H1 (cell line): ENCODE data around the gene TBC1D10A. TPM values are rescaled to one million over a fixed set of nuclear protein-coding genes. Genes with fewer than 3 reads are reported as not detected.

ENCODE experiments used
- GTF2F1 ChIP-seq: IDR thresholded peaks from 2 replicates; pipeline ENCODE4 v1.6.1; 2012; ENCODE audit warnings: low read depth, low read length, improper control_type of control experiment, borderline replicate concordance
- JUND ChIP-seq: IDR thresholded peaks from 2 replicates; pipeline ENCODE4 v1.6.1; 2011; ENCODE audit warnings: mild to moderate bottlenecking, improper control_type of control experiment, low read length
- RXRA ChIP-seq: IDR thresholded peaks from 2 replicates; pipeline ENCODE4 v1.6.1; 2011; ENCODE audit warnings: low read depth, mild to moderate bottlenecking, low read length, moderate library complexity; ENCODE audit not compliant: insufficient read depth
- polyA plus RNA-seq, 7 experiments: library from polyadenylated mRNA; depleted of rRNA in 3 of 7; stranded (reverse) in 5 of 7; unstranded in 2 of 7; fragments of >200 nt in 5 of 7; fragments of 200-250 nt in 2 of 7; gene quantifications; 1 replicate in 5 of 7; 2 replicates in 1 of 7; 4 replicates in 1 of 7; pipeline versions ENCODE4 v1.2.1 to v1.2.3, GENCODE V29; 2011 to 2013; ENCODE audit warnings: missing spikeins in 2 of 7, mixed read lengths in 2 of 7
- total RNA-seq: library from RNA; stranded (reverse); fragmentation: NEBNext Ultra II Directional; extraction: Animal tissue kit (Norgen Biotek cat#: 25700); gene quantifications from 2 replicates; pipeline ENCODE4 v1.2.1, GENCODE V29; 2021

The TBC1D10A gene
- total and polyA plus RNA-seq, 2 of the 8 experiments (the other 6 are each of a cell fraction or from before 2014, with no cell fraction given): 5.4 to 7.0 TPM

DNA sequence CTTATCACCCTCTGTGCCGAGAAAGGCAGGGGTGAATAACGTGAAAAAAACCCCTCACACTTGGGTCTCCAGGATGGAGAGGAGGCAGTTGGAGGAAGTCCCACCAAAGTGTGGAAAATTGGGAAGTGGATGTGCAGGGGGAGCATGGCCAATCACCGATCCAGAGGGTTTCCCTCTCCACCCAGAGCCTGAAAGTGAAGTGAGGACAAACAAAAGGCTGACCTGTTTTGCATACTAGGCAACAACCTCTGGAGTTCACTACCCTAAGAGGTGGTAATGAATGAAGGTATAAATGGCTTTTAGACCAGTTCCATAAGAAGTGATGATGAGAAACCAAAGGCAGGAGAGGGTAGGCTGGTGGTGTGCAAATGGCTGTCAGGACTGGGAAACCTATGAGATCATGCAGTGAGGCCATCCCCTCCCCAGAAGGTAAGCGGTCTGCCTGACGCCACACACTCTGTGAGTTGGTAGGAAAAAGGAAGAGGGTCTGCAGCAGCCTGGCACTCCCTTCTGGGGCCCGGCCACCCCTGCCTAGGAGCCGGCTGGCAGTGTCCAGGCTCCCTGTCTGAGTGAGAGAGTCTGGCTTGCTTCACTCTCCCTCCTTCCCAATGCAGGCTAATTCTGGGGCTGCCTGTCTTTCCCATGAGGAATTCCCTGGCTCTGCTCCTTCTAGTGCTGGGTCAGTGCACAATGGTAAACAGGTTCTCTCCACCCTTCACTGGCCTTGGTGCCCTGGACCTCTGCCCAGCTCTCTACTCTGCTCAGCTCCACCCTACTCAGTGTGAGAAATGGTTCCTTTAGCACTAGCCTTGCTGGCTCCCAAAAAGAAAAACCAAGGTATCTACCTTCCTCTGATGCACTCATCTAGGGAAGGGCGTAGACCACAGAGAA is 15.6 kb downstream of the TBC1D10A start (continued):
- TF ChIP-seq JUND (no peak), GTF2F1 (no peak), RXRA (no peak)
